ENCODE measurements around the gene MTMR11.
"Not testable (repeated sequence)": the region's sequence is repeated elsewhere in the genome, so short reads cannot be mapped to it uniquely, and the experiment has no call there.

Gene MTMR11, protein sequence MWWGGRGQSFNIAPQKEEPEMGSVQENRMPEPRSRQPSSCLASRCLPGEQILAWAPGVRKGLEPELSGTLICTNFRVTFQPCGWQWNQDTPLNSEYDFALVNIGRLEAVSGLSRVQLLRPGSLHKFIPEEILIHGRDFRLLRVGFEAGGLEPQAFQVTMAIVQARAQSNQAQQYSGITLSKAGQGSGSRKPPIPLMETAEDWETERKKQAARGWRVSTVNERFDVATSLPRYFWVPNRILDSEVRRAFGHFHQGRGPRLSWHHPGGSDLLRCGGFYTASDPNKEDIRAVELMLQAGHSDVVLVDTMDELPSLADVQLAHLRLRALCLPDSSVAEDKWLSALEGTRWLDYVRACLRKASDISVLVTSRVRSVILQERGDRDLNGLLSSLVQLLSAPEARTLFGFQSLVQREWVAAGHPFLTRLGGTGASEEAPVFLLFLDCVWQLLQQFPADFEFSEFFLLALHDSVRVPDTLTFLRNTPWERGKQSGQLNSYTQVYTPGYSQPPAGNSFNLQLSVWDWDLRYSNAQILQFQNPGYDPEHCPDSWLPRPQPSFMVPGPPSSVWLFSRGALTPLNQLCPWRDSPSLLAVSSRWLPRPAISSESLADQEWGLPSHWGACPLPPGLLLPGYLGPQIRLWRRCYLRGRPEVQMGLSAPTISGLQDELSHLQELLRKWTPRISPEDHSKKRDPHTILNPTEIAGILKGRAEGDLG

GRCh38 chr1:149936170-149936991 is at the start of gene MTMR11:
Gene MTMR11, minus strand, starts transcription at chr1:149936879. Its CDS starts 232 bp downstream, at chr1:149936647.
- TF ChIP-seq ZNF274 (IDR thresholded peaks at IDR 0.05; ENCODE audit: low read depth, low read length) = no peak
- no peak within 1 kb of the TSS for H3K4me3 ChIP-seq (ENCODE audit: low read length)

- no peak overlapping the region for H3K4me3 ChIP-seq (ENCODE audit: low read length)
- TF ChIP-seq ZNF274 (IDR thresholded peaks at IDR 0.05; ENCODE audit: low read depth, low read length) = no peak
Measured at GRCh38 chr1:149979972-149980540, 43.4 kb upstream of the MTMR11 start.

- no peak for TF ChIP-seq ZNF274 (IDR thresholded peaks at IDR 0.05; ENCODE audit: low read depth, low read length)
Measured at GRCh38 chr1:149979245-149979971, 42.7 kb upstream of the MTMR11 start.

GRCh38 chr1:149978547-149979023 is 41.9 kb upstream of the MTMR11 start:
- H3K4me3 ChIP-seq (ENCODE audit: low read length) = no peak overlapping the region
- no peak for TF ChIP-seq ZNF274 (IDR thresholded peaks at IDR 0.05; ENCODE audit: low read depth, low read length)

More at GRCh38 chr1:149979245-149979971, 42.7 kb upstream of the MTMR11 start:
- H3K4me3 ChIP-seq (ENCODE audit: low read length) = no peak overlapping the region

DNA sequence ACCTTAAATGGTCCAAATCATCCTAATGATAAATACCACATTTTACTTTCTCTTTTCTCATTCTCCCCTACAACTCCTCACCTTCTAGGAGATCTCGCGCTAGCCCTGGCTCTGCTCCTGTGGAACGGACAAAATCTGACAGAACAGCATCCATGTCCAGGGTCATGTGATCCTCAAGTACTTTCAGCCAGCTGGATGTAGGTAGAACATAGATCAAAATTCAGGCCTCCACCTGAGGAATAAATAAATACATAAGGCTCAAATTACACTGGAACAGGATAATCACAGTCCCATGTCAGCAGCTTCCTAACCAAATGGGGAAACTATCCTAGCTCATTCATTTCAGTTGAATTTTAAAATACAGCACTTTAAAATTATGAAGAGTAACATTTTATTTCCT is 40.7 kb upstream of the MTMR11 start:
- no peak for TF ChIP-seq ZNF274 (IDR thresholded peaks at IDR 0.05; ENCODE audit: low read depth, low read length)
- H3K4me3 ChIP-seq (ENCODE audit: low read length) = no peak overlapping the region

DNA sequence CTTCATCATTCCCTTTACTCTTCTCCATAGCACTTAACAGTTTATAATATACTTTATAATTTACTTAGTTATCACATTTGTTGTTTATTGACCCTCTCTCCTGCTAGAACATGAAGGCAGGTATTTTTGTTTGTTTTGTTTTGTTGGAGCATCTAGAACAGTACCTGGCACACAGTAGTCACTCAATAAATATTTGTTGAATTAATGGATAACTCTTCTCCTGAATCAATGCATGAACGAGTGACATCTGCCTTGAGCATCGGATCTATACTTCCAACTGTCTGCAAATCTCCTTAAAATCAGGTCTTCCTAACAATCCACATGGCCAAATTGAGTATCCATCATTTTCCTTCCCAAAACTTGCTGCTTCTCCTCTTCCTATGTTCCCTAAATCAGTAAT is 35.9 kb upstream of the MTMR11 start:
- H3K4me3 ChIP-seq (ENCODE audit: low read length) = no peak overlapping the region
- no peak for TF ChIP-seq ZNF274 (IDR thresholded peaks at IDR 0.05; ENCODE audit: low read depth, low read length)

DNA sequence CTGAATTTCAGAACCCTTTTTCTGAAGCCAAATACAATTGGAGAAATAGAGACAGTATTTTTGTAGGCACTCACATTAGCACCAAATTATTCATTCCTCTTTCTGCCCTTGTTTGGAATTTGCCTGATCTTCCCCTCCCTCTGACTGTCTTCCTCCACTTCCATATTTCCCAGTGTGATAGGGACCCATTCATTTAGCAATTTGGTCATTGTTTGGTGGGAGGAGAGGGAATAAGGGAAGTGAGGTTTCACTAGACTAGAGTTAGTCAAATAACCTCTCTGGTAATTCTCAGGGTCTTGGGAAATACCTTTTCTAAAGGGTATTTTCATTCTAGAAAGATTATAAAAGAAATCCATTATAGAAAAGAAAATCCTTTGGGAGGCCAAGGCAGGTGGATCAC is 31.0 kb upstream of the MTMR11 start:
- H3K4me3 ChIP-seq (ENCODE audit: low read length) = no peak overlapping the region

DNA sequence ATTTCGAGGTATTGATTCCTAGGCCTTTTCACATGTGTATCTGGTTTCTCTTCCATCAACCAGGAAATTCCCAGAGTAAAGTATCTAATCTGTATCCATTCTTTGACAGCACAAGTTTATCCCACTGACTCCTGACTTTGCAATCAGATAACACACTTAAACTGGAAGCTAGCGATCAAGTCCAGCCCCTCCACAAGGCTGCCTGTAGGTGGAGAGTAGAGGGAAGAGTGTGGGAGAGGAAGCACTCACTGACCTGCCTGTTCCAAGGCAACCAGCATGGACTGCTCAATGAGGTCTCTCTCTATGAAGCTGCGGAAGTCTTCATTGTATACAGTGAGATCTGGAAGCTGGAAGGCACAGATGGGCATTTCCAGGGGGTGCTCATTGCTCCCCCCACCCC is 30.4 kb upstream of the MTMR11 start:
- TF ChIP-seq ZNF274 (IDR thresholded peaks at IDR 0.05; ENCODE audit: low read depth, low read length) = no peak
- no peak overlapping the region for H3K4me3 ChIP-seq (ENCODE audit: low read length)

More for the DNA sequence above, 31.0 kb upstream of the MTMR11 start:
- no peak for TF ChIP-seq ZNF274 (IDR thresholded peaks at IDR 0.05; ENCODE audit: low read depth, low read length)

DNA sequence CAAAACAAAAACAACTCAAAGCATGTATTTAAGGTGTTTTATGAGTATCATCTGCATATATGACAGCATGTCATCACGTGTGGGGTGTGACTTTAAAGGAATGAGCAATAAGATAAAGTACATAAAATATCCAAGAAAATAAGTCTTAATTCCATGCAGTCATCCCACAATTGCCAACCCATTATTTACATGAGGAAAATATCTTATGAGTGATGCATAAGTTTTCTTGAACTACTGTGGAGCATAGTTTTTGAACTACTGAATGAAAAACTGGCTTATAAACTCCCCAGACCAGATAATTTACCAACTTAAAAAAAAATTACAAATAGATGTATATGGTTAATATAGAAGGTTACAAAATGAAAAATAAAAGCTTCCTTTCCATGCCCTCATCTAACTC is 29.7 kb upstream of the MTMR11 start:
- no peak overlapping the region for H3K4me3 ChIP-seq (ENCODE audit: low read length)
- TF ChIP-seq ZNF274 (IDR thresholded peaks at IDR 0.05; ENCODE audit: low read depth, low read length) = no peak

DNA sequence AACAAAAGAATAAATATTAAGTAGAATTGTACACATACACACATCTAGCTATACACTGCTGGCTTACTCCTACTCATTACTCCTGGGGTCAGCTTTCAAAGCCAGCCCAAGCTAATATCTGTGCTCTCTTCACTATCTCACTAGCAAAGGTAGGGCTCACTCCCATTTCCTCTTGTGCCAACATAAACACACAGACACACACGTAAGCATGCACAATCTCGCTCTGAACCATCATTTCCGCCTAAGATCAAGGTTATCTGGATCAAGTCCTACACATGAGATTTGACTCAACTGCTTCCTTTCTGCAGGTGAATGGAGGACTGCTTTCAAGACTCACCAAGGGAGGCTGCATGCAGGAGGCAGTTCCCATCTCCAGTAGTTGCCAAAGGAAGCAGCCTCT is 28.8 kb upstream of the MTMR11 start:
- no peak for TF ChIP-seq ZNF274 (IDR thresholded peaks at IDR 0.05; ENCODE audit: low read depth, low read length)
- H3K4me3 ChIP-seq (ENCODE audit: low read length) = no peak overlapping the region

- TF ChIP-seq ZNF274 (IDR thresholded peaks at IDR 0.05; ENCODE audit: low read depth, low read length) = no peak
- H3K4me3 ChIP-seq (ENCODE audit: low read length) = no peak overlapping the region
Measured at GRCh38 chr1:149963358-149963757, 26.7 kb upstream of the MTMR11 start.

GRCh38 chr1:149962736-149963135 is 26.1 kb upstream of the MTMR11 start:
- no peak for TF ChIP-seq ZNF274 (IDR thresholded peaks at IDR 0.05; ENCODE audit: low read depth, low read length)

DNA sequence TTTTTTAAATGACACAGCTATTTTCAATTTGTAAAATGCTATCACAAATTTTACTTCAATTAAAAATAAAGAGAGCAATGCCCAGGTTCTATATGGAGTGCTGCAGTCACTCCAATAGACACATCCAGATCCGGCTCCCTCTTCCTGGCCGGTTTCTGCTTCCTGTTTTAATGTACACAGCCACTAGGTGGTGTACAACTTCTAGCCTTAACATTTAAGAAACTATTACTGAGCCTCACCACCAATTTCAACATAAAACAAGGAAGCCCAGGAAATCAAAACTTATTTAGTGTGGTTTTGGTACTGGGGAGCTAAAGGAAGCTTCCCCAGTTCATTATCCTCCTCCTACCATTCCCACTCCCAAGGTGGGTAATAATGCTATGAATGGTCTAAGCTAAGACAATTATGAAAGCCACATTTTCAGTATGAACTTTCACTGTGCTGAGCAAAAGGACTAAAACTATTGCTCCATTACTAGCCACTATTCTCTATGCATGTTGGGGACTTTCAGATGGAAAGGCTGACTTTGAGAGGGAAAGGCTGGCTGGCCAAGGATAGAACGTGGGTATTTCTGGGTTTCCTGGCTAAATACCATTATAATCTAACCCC is 25.5 kb upstream of the MTMR11 start:
- no peak for TF ChIP-seq ZNF274 (IDR thresholded peaks at IDR 0.05; ENCODE audit: low read depth, low read length)
- no peak overlapping the region for H3K4me3 ChIP-seq (ENCODE audit: low read length)

More at GRCh38 chr1:149962736-149963135, 26.1 kb upstream of the MTMR11 start:
- H3K4me3 ChIP-seq (ENCODE audit: low read length) = no peak overlapping the region

DNA sequence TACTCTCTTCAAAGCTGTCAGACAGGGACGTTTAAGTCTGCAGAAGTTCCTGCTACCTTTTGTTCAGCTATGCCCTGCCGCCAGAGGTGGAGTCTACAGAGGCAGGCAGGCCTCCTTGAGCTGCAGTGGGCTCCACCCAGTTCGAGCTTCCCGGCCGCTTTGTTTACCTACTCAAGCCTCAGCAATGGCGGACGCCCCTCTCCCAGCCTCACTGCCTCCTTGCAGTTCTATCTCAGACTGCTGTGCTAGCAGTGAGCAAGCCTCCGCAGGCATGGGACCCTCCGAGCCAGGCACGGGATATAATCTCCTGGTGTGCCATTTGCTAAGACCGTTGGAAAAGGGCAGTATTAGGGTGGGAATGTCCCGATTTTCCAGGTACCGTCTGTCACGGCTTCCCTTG is 20.9 kb upstream of the MTMR11 start:
- not testable (repeated sequence) for H3K4me3 ChIP-seq (ENCODE audit: low read length)

All from GM08714 (cell line).